HG02973 (cell line): ENCODE measurements around the gene IRAK1BP1.
"Not testable (repeated sequence)": the region's sequence is repeated elsewhere in the genome, so short reads cannot be mapped to it uniquely, and the experiment has no call there.

Experiments
- ATAC-seq: cut with Tn5 transposase; IDR thresholded peaks from one replicate; pipeline ENCODE4 v1.9.1; 2021; ENCODE audit warnings: moderate library complexity; ENCODE audit not compliant: unreplicated experiment

Gene IRAK1BP1, protein sequence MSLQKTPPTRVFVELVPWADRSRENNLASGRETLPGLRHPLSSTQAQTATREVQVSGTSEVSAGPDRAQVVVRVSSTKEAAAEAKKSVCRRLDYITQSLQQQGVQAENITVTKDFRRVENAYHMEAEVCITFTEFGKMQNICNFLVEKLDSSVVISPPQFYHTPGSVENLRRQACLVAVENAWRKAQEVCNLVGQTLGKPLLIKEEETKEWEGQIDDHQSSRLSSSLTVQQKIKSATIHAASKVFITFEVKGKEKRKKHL

DNA sequence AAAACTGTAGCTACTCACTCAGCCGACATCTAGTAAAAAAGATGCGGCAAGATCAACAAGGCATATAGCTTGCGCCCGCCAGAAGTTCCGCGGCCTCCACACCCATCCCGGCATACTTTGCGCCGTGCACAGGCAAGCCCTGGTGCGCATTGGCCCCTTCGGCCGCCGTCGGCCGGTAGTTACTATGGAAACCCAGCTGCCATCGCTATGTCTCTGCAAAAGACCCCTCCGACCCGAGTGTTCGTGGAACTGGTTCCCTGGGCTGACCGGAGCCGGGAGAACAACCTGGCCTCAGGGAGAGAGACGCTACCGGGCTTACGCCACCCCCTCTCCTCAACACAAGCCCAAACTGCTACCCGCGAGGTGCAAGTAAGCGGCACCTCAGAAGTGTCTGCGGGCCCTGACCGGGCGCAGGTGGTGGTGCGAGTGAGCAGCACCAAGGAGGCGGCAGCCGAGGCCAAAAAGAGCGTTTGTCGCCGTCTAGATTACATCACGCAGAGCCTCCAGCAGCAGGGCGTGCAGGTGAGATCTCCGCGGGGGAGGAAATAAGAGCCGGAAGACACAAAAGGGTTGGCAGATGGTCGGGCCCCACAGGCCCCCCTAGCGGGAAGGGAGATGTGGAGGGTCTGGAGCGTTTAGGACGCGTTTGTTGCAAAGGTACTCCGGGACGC, at the start of gene IRAK1BP1:
TSS of gene IRAK1BP1 (plus strand) at position 182 of the 671 bp plus-strand sequence. CDS start at position 208, 26 bp downstream.
- ATAC-seq = peak; percentile 97

DNA sequence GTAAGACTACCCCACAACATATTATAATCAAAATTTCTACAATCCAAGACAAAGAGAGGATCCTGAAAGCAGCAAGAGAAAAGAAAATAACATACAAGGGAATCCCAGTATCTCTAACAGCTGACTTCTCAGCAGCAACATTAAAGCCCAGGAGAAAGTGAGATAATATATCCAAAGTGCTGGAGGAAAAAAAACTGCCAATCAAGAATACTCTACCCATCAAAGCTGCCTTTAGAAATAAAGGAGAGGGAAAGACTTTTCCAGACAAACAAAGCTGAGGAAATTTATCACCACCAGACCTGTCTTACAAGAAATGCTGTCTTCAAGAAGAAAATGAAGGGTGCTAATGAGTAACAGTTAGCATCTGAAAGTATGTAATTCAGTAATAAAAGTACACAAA, 43.3 kb upstream of the IRAK1BP1 start:
- no peak for ATAC-seq

DNA sequence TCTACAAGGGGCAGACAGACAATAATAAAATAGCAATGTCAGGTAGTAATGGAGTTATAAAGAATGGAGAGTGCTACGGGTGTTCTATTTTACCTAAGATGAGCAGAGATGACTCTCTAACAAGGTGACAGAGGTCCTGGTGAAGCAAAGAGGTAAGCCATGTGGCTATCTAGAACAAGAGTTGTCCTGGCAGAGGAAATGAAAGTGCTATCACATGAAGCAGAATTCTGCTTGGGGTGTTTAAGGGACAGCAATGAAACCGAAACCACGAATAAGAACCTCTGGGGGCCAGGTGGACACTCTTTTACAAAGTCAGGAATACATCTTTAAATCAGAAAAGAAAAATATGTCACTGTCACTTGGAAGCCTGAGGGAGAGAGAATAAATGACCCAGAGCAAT, 37.9 kb upstream of the IRAK1BP1 start:
- no peak for ATAC-seq

DNA sequence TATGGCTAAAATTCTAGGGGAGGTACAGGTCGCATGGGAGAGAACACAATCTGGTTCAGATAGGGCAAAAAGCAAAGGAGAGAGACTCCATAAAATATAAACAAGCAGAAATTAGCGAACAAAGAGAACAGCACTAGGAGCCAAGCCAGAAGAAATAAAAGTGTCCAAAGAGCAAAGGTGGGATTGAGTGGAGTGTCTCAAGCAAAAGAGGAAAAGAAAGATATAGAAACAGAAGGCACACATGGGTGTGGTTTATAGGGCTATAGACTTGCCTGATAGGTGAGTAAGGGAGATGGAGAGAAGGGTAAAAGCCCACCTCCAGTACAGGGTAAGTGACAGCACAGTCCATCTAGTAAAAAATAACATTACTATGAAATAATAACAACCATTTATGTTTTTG, 36.5 kb upstream of the IRAK1BP1 start:
- no peak for ATAC-seq

DNA sequence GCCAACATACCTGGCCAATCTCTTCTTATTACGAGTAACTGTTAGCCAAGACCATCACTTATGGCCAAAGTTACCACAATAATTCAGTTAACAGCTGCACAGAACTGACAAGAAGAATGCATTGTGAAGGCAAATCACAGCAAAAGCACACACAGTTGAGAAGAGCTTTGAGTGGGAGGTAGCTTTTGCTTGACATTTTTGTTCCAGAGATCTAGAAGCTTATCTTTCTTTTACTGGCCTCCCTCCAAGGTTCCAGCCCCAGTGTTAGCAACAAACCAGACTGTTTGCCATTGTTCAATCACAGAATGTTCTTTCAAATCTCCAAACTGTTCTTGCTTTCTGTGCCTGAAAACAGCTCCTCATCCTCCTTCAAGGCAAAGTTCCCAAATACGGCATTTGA, 35.9 kb upstream of the IRAK1BP1 start:
- no peak for ATAC-seq

DNA sequence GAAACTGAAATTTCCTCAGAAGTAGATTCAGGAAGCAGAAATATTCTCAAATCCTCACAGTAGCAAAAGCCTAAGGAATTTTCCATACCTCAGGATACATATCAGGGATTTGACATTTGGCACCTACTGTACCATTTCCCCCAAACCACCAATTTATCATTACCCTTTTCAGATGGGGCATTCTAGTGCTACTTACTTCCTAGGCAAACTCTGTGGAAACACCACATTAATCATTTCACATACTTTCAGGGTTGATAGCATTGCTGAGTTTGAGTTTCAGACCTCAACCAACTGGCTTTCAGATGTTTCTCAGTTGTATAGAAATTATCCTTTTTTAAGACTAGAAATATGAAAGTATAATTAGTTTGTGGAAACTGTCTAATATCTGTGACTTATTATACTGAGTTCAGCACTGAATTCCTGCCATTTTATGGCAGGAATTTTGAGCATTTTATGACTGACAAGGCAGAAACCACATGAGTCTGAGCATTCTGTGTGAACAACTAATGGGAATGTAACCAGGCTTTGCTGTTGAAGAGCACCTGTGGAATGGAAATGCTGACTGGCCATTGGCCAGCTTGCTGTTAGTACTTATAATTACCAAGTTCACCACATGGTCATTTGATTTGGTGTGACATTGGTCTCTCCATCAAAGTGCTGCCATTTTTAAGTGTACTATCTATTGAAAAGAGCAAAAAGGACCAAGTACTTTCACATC, 35.1 kb upstream of the IRAK1BP1 start:
- ATAC-seq = no peak

DNA sequence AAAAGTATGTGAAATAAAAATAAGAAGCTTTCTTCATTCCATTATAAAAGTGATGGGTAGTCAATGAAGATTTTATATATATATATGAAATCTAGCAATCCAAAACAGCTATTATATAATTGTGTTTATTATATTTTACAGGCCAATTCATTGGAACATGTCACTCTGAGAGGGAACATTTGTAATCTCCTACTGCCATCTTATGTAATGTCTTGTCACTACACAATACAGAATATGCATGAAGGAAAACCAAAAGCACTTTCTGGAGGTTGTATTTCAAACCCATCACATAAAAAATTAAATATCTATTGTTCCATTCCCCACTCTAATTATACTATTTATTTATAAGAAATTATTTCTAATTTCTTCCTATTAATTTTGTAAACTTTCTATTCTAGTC, 31.5 kb upstream of the IRAK1BP1 start:
- no peak for ATAC-seq

DNA sequence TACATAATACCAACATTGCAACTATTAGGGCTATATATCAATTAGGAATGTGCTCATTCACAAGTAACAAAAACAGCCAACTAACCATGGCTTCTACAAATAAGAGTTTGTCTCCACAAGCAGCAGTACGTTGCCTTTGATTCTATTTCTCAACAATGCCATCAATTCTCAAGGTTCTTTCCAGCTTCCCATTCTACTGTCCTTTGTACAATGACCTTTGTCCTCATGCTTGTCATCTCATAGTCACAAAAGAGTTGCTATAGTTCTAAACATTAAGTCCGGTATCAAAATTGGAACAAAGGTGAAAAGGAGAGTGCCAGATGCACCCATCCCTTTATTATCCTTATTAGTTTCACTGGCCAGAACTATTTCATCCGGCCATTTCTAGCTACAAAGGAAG, 30.8 kb upstream of the IRAK1BP1 start:
- ATAC-seq = no peak

DNA sequence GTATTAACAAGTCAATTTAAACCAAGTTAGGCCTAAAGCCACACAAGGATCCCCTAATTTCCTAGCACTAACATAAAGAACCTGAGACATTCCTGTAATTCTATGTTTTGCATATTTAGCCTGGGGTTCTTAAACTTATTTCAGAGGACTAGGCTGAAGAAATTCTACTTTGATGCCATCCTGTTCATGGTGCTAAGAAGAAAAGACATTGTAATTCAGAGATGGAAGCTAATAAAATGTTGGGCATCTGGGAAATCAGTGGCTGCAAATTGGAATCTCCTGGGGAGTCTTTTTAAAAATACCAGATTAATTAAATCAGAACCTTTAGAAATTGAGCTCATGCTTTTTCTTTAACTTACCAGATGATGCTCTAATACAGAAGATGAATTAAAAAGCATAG, 26.2 kb upstream of the IRAK1BP1 start:
- ATAC-seq = no peak

DNA sequence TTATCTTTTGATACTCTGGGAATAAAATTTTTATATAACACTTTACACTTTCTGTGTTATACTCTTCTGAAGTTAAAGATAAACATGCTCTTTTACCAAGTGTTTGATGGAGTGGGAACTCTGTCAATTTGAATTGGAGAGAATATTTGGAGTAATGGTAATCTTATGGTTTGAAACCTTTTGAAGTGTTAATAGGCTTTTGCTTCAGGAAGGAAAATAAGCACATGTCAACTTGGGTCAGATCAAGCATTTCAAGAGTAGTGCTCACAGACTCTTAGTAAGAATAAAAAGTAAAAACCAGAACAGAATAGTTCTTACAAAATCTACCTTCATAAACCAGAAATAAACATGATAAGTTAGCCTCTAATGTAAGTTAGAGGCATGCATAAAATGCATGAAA, 24.4 kb upstream of the IRAK1BP1 start:
- no peak for ATAC-seq

DNA sequence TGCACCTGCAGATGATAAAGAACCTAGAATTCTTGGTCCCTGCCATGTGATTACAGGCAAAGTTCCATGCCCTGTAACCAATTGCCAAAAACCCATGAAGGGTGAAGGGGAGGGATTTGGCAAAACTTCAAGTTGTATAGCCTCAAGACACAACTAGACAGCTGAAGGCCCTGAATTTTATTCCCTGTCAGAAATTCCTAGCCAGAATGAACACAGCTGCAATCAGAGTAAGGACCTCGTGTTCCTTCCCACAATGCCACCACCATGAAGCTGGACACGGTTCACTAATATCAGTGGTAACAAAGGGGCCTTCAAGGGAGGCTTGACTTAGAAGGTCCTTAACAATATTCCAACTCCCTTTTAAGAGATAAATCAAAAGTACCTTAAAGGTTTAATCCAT, 22.5 kb upstream of the IRAK1BP1 start:
- no peak for ATAC-seq

DNA sequence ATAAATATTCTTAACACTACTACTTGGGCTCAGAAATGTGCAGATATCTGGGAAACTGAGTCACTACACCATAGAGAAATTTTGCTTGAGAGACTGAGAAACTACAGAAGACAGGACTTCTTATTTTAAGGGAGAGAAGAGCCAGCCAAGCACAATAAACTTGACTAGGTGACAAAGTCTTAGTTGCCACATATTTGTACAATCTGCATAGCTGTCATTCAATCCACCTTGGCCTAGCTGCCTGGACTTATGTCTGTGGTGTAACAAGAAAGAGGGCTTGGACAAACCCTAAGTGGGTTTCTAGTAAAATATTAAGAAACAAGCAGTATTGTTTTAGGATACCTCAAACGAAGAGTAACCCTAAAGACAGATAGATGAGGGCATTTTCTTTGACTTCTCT, 21.8 kb upstream of the IRAK1BP1 start:
- ATAC-seq = no peak

DNA sequence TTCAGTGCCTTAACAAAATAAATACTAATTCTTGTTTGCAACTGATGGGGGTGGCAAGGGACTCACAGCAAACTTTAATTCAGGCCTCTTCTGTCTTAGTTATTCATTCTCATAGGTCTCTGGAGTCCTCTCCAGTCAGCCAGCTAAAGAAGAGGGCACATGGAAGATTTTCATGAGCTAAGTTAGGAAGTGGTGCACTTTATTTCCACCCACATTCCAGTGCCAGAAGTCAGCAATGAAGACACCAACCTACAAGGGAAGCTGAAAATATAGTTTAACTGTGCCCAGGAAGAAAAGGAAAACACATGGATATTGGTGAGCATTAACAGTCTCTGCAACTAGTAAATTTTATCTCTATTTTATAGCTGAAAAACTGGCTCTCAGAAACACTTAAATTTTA, 16.7 kb upstream of the IRAK1BP1 start:
- no peak for ATAC-seq

DNA sequence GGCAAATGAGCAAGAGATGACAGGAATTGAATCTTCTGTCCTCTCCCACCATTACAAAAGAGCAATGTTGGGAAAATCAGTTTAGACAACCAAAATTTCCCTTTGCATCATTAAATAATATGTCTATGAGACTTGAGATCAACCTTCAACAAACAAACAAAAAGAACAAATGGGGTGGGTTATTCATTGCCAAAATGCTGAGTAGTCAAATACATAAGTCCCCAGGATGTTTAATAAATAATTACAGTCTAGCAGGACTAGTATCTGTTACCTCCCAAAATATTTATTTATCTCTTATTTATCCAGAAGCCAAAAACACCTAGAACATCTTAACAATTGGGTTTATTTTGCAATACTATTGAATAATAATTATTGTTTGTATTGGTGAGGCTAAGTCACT, 16.2 kb upstream of the IRAK1BP1 start:
- no peak for ATAC-seq

DNA sequence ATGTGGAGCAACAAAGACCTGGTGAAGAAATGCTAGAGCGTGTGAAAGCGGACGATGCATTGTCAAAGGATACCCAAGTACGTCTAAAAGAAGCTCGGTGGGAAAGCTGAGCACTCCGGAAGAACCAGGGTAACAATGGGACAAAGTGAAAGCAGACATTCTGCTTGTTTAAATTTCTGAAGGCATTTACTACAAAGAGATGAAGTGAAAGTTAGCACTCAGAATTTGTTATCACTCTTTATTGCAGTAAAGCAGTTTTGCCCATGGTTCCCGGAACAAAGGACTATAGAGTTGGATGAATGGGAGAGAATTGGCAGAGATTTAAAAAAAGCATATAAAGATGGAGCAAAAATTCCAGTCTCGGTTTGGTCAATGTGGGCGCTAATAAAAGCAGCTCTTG, 12.8 kb upstream of the IRAK1BP1 start:
- ATAC-seq = no peak

DNA sequence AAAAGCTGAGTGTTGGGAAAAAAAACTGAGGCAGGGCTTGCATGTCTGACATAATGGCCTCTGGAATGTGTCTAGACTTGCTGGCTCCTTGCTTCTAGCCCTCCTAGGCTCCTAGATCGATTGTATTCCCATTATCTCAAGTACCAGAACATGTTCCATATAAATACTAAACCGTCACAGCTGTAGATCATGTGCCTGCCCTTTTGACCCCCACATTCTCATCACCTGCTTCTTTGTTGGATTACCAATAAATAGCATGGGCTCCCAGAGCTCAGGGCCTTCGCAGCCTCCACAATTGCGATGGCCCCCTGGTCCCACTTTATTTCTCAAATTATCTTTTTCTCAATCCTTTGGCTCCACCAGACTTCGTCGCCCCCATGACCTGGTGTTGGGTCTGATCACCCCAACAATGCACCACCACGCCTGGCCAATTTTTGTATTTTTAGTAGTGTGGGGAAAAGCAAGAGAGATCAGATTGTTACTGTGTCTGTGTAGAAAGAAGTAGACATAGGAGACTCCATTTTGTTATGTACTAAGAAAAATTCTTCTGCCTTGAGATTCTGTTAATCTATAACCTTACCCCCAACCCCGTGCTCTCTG, 8.9 kb upstream of the IRAK1BP1 start:
- ATAC-seq = not testable (repeated sequence)

DNA sequence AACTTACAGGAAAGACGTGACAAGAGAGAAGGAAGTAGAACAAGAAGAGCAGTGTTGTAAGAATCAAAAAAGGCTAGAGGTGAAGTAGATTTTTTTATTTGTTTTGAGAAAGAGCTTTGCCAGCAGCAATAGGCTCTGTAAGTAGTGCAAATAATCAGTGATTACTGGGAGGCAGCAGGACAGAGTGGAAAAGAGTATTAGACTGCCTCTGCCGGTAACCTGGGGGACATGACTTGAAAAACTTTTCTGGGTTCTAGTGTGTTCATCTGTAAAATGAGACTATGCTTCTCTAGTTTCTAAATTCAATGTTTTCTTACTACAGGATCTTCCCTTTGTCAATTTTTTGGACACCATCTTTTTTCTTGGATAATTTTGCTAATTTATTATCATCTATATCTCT, 5.8 kb upstream of the IRAK1BP1 start:
- ATAC-seq = peak; percentile 84

DNA sequence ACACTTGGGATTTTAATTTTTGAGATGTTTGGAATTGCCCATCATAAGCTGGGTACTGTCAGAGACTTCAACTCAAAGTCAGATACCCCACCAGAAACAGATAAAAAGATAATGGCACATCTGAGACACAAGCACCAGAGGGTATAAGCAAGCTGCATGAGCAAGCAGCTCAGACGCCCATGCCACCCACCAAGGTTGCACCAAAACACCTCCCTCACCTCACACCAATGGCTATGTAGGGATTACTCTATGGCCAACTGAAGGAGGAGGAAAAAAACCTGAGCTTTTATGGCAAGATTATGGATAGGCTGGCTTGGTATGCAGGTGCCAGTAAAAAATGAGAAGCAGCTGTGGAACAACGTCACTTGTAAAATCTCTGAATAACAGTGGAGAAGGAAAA, 3.8 kb upstream of the IRAK1BP1 start:
- ATAC-seq = no peak

DNA sequence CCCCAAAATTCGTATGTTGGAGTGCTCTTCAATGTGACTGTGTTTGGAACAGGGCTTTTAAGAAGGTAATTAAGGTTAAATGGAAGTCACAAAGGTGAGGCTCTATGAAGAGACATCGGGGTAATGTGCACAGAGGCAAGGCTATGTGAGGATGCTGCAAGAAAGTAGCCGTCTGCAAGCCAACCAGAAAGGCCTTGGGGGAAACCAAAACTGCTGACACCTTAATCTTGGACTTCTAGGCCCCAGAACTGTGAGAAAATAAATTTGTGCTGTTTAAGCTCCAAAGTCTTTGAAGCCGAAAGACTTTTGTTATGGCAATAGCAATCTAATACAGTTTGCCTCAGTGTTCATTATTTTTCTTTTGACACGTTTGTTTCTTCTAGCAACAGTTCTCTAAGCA, 2.4 kb upstream of the IRAK1BP1 start:
- ATAC-seq = no peak

DNA sequence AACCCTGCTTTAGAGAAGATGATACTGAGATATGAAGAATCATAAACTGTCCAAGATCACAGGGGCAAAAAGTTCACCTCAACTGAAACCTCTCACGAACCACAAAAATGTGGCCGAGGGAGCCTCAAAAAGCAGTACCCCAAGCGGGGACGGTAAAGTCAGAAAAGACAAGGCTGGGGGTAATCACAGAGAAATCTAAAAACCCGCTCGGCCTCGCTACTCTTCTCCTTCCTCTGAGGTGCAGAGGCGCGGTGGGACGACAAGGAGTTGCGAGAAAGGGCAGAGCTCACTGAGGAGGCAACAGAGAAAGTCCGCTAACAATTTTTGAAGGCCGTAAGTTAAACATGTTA, 356 bp upstream of the IRAK1BP1 start:
- ATAC-seq = peak; percentile 34

DNA sequence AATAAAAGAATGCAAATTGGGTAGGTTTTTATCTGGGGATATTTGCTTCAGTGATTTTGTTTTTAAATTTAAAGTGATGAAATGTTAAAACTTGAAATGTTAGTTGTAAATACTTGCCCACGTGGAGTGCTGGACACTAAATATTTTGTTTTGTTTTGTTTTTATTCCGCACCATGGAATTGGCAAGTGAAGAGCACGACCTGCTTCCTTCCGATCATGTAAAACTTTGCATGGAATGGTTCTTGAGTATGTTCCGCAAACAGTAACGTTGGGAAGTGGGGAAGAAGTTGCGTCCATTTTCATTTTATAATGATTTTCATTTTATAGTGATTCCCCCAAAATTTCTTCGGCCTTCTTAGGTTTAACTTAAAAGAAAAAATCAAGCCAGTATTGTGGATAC, 765 bp downstream of the IRAK1BP1 start:
- ATAC-seq = no peak

DNA sequence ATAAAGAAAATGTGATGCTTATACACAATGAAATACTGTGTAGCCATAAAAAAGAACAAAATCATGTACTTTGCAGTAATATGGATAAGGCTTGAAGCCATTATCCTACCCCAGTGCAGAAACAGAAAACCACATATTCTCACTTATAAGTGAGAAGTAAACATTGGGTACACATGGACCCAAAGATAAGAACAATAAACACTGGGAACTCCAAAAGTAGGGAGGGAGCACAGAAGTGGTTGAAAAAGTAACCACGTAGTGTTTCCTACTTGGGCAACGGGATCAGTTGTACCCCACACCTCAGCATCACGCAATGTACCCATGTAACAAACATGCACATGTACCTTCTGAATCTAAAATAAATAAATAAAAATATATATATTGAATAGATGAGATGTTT, 8.2 kb downstream of the IRAK1BP1 start:
- ATAC-seq = no peak
